Heart left ventricle (tissue), 16 donors: ENCODE results near the gene ATXN1. TPM values are rescaled to one million over a fixed set of nuclear protein-coding genes. Genes with fewer than 3 reads are reported as not detected.

ENCODE experiments used
- ATAC-seq, 4 donors: fragments of 200-7000 bp; cut with Tn5 transposase; one replicate each; pipeline ENCODE4 v1.9.1; 2020 to 2022; ENCODE audit warnings: moderate library complexity in 4 of 4, mild to moderate bottlenecking in 3 of 4, moderate number of reproducible peaks in 1 of 4
- DNase-seq, 5 donors: peaks; one replicate each; pipeline ENCODE4 v3.0.0-alpha.2; 2020
- H3K27ac ChIP-seq, 12 donors: fragments of 200-600 bp; sonication (generic) in 4 of 12; one replicate each; pipeline versions ENCODE4 v1.5.0 to v1.8.0; 2016 to 2022; ENCODE audit warnings: mild to moderate bottlenecking in 2 of 12
- H3K27me3 ChIP-seq, 9 donors: fragments of 200-600 bp; sonication (generic) in 2 of 9; one replicate each; pipeline versions ENCODE4 v1.5.1 to v1.8.0; 2016 to 2022; ENCODE audit warnings: mild to moderate bottlenecking in 3 of 9
- H3K36me3 ChIP-seq, 9 donors: fragments of 200-600 bp; sonication (generic) in 2 of 9; one replicate each; pipeline versions ENCODE4 v1.5.0 to v1.8.0; 2018 to 2022; ENCODE audit warnings: mild to moderate bottlenecking in 2 of 9
- H3K4me1 ChIP-seq, 12 donors: fragments of 200-600 bp; sonication (generic) in 4 of 12; one replicate each; pipeline versions ENCODE4 v1.5.0 to v1.8.0; 2016 to 2022; ENCODE audit warnings: mild to moderate bottlenecking in 3 of 12
- H3K4me3 ChIP-seq, 12 donors: fragments of 200-600 bp; sonication (generic) in 4 of 12; one replicate each; pipeline versions ENCODE4 v1.5.0 to v1.8.0; 2017 to 2022; ENCODE audit warnings: mild to moderate bottlenecking in 9 of 12, moderate library complexity in 4 of 12
- H3K9me3 ChIP-seq, 12 donors: fragments of 200-600 bp; sonication (generic) in 4 of 12; one replicate each; pipeline versions ENCODE4 v1.5.0 to v1.8.0; 2016 to 2022; ENCODE audit warnings: mild to moderate bottlenecking in 1 of 12
- CTCF ChIP-seq, 12 donors: fragments of 200-600 bp; sonication (generic) in 4 of 12; IDR thresholded peaks; one replicate each; pipeline versions ENCODE4 v1.5.0 to v1.8.0; 2018 to 2022; ENCODE audit warnings: antibody characterized with exemption in 12 of 12, mild to moderate bottlenecking in 5 of 12
- POLR2A ChIP-seq, 2 donors: fragments of 450-650 bp; IDR thresholded peaks; one replicate each; pipeline ENCODE4 v1.6.1; 2017; ENCODE audit warnings: antibody characterized with exemption in 2 of 2, mild to moderate bottlenecking in 2 of 2, moderate library complexity in 2 of 2
- WGBS, 4 donors: extraction: QIAGEN DNeasy Blood & Tissue Kit in 2 of 4; methylation state at CpG; one replicate each; pipeline versions ENCODE4 v1.1.5 to v1.1.7; 2013 to 2018; 5-methylcytosine and 5-hydroxymethylcytosine counted together
- intact Hi-C, 10 donors: fragments of 100-400 bp; cut with DNase I; formaldehyde crosslinking; loops; one replicate each; pipeline versions ENCODE4 v1.11.1 to v1.14.2; 2022
- polyA plus RNA-seq, 2 donors: library from polyadenylated mRNA; stranded (reverse); fragments of 200-250 nt; gene quantifications; one replicate each; pipeline ENCODE4 v1.2.3, GENCODE V29; 2013
- total RNA-seq, 9 donors: library from RNA; depleted of rRNA in 2 of 9; stranded (reverse); fragments of >200 nt in 2 of 9; fragmentation: NEBNext Ultra II Directional in 3 of 9; extraction: Animal tissue kit (Norgen Biotek cat#: 25700) in 3 of 9; gene quantifications; one replicate each; pipeline versions ENCODE4 v1.1.0 to v1.2.4, GENCODE V29; 2016 to 2023
- donor health status: ischemic (EF 13 %, LVEDD 7.1; RV severe dilation, severe dysfunction).
- donor health status: healthy with polysubstance abuse.
- donor health status: DM: no; HTN: yes; CAD: no.
- donor health status: DM: no; HTN: no; CAD: no.
- donor health status: ischemic (EF 25% LVEDD 6.9; RV normal size, moderate dysfunction).
- donor health status: ischemic (EF 25% LVEDD 5.7; RV mildly dilated, moderate dysfunction).
- donor health status: healthy.
- donor health status: DM: yes; HTN: yes; CAD: no.
- donor health status: ischemic (EF 35%, LVEDD 5.7; RV mildly dilated, moderate dysfunction).
- donor health status: nonischemic (EF 11% LVEDD 7.7; RV severe dilation, severe dysfunction).
- donor health status: DM: yes; HTN: yes; CAD: no.
- donor health status: PGD.
- donor health status: ischemic (EF 29% LVEDD 5.4; RV normal size, mild dysfunction).
- donor health status: nonischemic (EF 23%, LVEDD 6.1; RV moderate dilation, normal function).

ATXN1 gene
- total and polyA plus RNA-seq, 11 donors = 8.7 to 51.8 (median 36.0) TPM

- 84 to 93% (median 89%) methylated on average over 1 of the region's 1 CpG for WGBS, 4 donors
- TF ChIP-seq CTCF (IDR thresholded peaks at IDR 0.05) = no peak
- no peak for TF ChIP-seq POLR2A (IDR thresholded peaks at IDR 0.05)
- ATAC-seq (peak in 1 of 4 donors; percentile 48), DNase-seq (no peak)
- Histone ChIP-seq H3K27me3 (no peaks in the 10 kb centered on the region), H3K4me1 (peaks cover 0 to 83% (median 33%) of the 10 kb centered on the region in 12 donors), H3K9me3 (peaks cover 0 to 3% (median 0%) of the 10 kb centered on the region in 12 donors), H3K36me3 (no peaks in the 10 kb centered on the region), H3K4me3 (peak overlapping the region in 1 of 12 donors; percentile 5), H3K27ac (peak overlapping the region in 1 of 12 donors; percentile 81)
- intact Hi-C loops = no loop called here
Observed at GRCh38 chr6:16698162-16698533, 63.1 kb downstream of the ATXN1 start.

- H3K36me3 ChIP-seq = no peaks in the 10 kb centered on the region
- H3K9me3 ChIP-seq = peaks cover 0 to 3% (median 0%) of the 10 kb centered on the region in 12 donors
- H3K4me1 ChIP-seq = peaks cover 0 to 83% (median 33%) of the 10 kb centered on the region in 12 donors
- H3K27me3 ChIP-seq = no peaks in the 10 kb centered on the region
- peak overlapping the region in 1 of 12 donors; percentile 81 for H3K27ac ChIP-seq
- ATAC-seq (no peak), DNase-seq (no peak)
- WGBS, 4 donors = 82 to 87% (median 85%) methylated on average over 7 of the region's 7 CpGs
- TF ChIP-seq CTCF (IDR thresholded peaks at IDR 0.05) = no peak
- no peak for TF ChIP-seq POLR2A (IDR thresholded peaks at IDR 0.05)
- peak overlapping the region in 1 of 12 donors; percentile 5 for H3K4me3 ChIP-seq
- intact Hi-C loops = no loop called here
Observed at GRCh38 chr6:16697437-16698161, 63.7 kb downstream of the ATXN1 start.

GRCh38 chr6:16696496-16696895 lies 64.8 kb downstream of the ATXN1 start:
- Histone ChIP-seq H3K27me3 (no peaks in the 10 kb centered on the region), H3K27ac (no peak overlapping the region), H3K9me3 (no peaks in the 10 kb centered on the region), H3K4me3 (no peak overlapping the region), H3K4me1 (peaks cover 0 to 87% (median 33%) of the 10 kb centered on the region in 12 donors), H3K36me3 (no peaks in the 10 kb centered on the region)
- 93 to 94% (median 94%) methylated on average over 2 of the region's 2 CpGs for WGBS, 4 donors
- DNase-seq = no peak
- ATAC-seq = no peak
- intact Hi-C loops = no loop called here
- TF ChIP-seq POLR2A (IDR thresholded peaks at IDR 0.05) (no peak), CTCF (IDR thresholded peaks at IDR 0.05) (no peak)

- peak overlapping the region in 1 of 12 donors; percentile 71 for H3K27ac ChIP-seq
- intact Hi-C loops = no loop called here
- DNase-seq = no peak
- TF ChIP-seq POLR2A (IDR thresholded peaks at IDR 0.05) = no peak
- TF ChIP-seq CTCF (IDR thresholded peaks at IDR 0.05) = no peak
- 50 to 79% (median 71%) methylated on average over 4 of the region's 4 CpGs for WGBS, 4 donors
- H3K27me3 ChIP-seq = no peaks in the 10 kb centered on the region
- H3K4me1 ChIP-seq = peaks cover 0 to 87% (median 19%) of the 10 kb centered on the region in 12 donors
- H3K9me3 ChIP-seq = no peaks in the 10 kb centered on the region
- no peaks in the 10 kb centered on the region for H3K36me3 ChIP-seq
- H3K4me3 ChIP-seq = no peak overlapping the region
- peak in 3 of 4 donors; percentile 23 to 72 (median 48) for ATAC-seq
Observed at GRCh38 chr6:16694781-16695578, 66.3 kb downstream of the ATXN1 start.
